ENCODE results near the gene ME3. TPM values are rescaled to one million over a fixed set of nuclear protein-coding genes. Genes with fewer than 3 reads are reported as not detected.

The ME3 gene
- total RNA-seq, 1 experiment from 2014 or later, result 0.30 TPM

DNA sequence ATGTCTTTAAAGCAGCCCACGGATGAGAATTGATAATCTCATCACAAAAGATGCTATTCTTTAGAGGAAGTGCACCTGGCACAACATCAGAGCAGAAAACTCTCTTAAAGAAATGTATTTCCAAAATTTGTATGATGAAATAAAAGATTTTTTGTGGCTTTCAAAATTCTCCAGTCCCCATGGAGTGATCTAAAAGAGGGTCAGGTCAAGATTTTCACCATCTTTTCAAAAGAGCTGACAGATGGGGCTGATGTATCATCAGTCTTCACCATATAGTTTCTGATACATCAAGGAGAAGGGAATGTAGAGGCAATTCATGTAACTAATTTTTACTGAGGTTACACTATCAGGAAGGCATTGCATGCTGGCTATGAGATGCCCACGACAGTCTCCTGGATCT is 11.7 kb downstream of the ME3 start:
- no peaks in the 10 kb centered on the region for H3K9me3 ChIP-seq (ENCODE audit: control insufficient read depth in 1 of 2, insufficient read depth in 1 of 2, low read depth in 1 of 2, low read length in 2 of 2)
- H3K9ac ChIP-seq (ENCODE audit: low read length), result no peak overlapping the region
- no peak overlapping the region for H2AFZ ChIP-seq (ENCODE audit: low read depth, low read length, poor library complexity, severe bottlenecking)
- no peaks in the 10 kb centered on the region for H3K79me2 ChIP-seq (ENCODE audit: insufficient read depth, low read length)
- intact Hi-C loops (cut with micrococcal nuclease), result no loop called here
- no peaks in the 10 kb centered on the region for H3K27me3 ChIP-seq (ENCODE audit: insufficient read depth, low read length)
- no peaks in the 10 kb centered on the region for H3K4me1 ChIP-seq (ENCODE audit: control insufficient read depth in 1 of 2, insufficient read depth in 2 of 2, low read length in 2 of 2)
- ChIA-PET RAD21 (ENCODE audit: low non-redundant PET in 1 of 2, low total read pairs in 2 of 2, uncharacterized antibody in 2 of 2, unreplicated experiment in 2 of 2) (no interaction called here), CTCF (no interaction called here), POLR2A (no interaction called here)
- H3K4me2 ChIP-seq (ENCODE audit: low read length), result no peak overlapping the region
- no peak for DNase-seq (ENCODE audit: low read depth, low spot score)
- H4K20me1 ChIP-seq (ENCODE audit: insufficient read depth), result no peaks in the 10 kb centered on the region
- no peak overlapping the region for H3K4me3 ChIP-seq (replicated peaks in 1 of 2; ENCODE audit: low read depth in 1 of 2, low read length in 2 of 2)
- no peak for ATAC-seq
- H3K36me3 ChIP-seq (ENCODE audit: control insufficient read depth in 1 of 2, insufficient read depth in 2 of 2, low read length in 2 of 2), result no peaks in the 10 kb centered on the region
- 0 out of 2 replicates have a peak, but pooled peaks cover 5% of the 10 kb centered on the region for H3K9me2 ChIP-seq (ENCODE audit: insufficient read depth)
- TF ChIP-seq SRF (IDR thresholded peaks at IDR 0.05; ENCODE audit: low read depth), result no peak
- TF ChIP-seq, protein P1, sequence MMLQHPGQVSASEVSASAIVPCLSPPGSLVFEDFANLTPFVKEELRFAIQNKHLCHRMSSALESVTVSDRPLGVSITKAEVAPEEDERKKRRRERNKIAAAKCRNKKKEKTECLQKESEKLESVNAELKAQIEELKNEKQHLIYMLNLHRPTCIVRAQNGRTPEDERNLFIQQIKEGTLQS (IDR thresholded peaks at IDR 0.05), result no peak
- TF ChIP-seq ELF1 (IDR thresholded peaks at IDR 0.05; ENCODE audit: borderline replicate concordance, low read depth), result no peak
- no peak for TF ChIP-seq JUND (IDR thresholded peaks at IDR 0.05)
- TF ChIP-seq TCF7L2 (IDR thresholded peaks at IDR 0.05; ENCODE audit: borderline replicate concordance, extremely low read depth, insufficient read depth, insufficient read length), result no peak
- no peak for TF ChIP-seq EGR1 (IDR thresholded peaks at IDR 0.05; ENCODE audit: low read depth)
- TF ChIP-seq, protein P2, sequence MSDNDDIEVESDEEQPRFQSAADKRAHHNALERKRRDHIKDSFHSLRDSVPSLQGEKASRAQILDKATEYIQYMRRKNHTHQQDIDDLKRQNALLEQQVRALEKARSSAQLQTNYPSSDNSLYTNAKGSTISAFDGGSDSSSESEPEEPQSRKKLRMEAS (IDR thresholded peaks at IDR 0.05), result no peak
- no peak for TF ChIP-seq CBX3 (IDR thresholded peaks at IDR 0.05; ENCODE audit: low read depth)
- no peak for TF ChIP-seq EZH2 (IDR thresholded peaks at IDR 0.05)
- H3K27ac ChIP-seq (ENCODE audit: low read depth, low read length), result no peak overlapping the region
- no TSS peak for BruUV-seq (replicated peaks)

DNA sequence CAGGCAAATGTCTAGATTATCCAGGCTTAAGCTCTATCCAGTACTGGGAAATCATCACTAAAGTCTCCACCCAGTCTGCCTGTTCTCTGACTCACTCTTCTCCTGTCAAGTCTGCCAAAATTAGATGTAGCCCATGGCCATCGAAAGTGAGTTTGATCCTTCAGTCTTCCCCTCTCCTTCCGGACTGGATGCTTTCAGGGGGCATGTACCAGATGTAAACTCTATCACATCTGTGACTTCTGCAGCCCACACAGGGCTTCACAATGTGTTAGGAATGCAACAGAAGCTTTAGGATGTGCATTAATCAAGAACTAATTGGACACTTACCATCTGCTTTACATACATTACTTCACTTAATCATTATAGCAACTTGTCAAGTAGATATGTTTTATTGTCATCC is 12.3 kb downstream of the ME3 start:
- DNase-seq (ENCODE audit: low read depth, low spot score), result no peak
- no peaks in the 10 kb centered on the region for H4K20me1 ChIP-seq (ENCODE audit: insufficient read depth)

More for the DNA sequence above, 12.3 kb downstream of the ME3 start:
- Histone ChIP-seq H3K9me3 (ENCODE audit: control insufficient read depth in 1 of 2, insufficient read depth in 1 of 2, low read depth in 1 of 2, low read length in 2 of 2) (no peaks in the 10 kb centered on the region), H3K36me3 (ENCODE audit: control insufficient read depth in 1 of 2, insufficient read depth in 2 of 2, low read length in 2 of 2) (no peaks in the 10 kb centered on the region), H3K9ac (ENCODE audit: low read length) (no peak overlapping the region), H3K27me3 (ENCODE audit: insufficient read depth, low read length) (no peaks in the 10 kb centered on the region), H3K4me2 (ENCODE audit: low read length) (no peak overlapping the region), H3K27ac (ENCODE audit: low read depth, low read length) (no peak overlapping the region), H3K79me2 (ENCODE audit: insufficient read depth, low read length) (no peaks in the 10 kb centered on the region), H3K4me1 (ENCODE audit: control insufficient read depth in 1 of 2, insufficient read depth in 2 of 2, low read length in 2 of 2) (no peaks in the 10 kb centered on the region), H3K9me2 (ENCODE audit: insufficient read depth) (0 out of 2 replicates have a peak, but pooled peaks cover 5% of the 10 kb centered on the region), H3K4me3 (replicated peaks in 1 of 2; ENCODE audit: low read depth in 1 of 2, low read length in 2 of 2) (no peak overlapping the region), H2AFZ (ENCODE audit: low read depth, low read length, poor library complexity, severe bottlenecking) (no peak overlapping the region)
- ChIA-PET CTCF (no interaction called here), POLR2A (no interaction called here), RAD21 (ENCODE audit: low non-redundant PET in 1 of 2, low total read pairs in 2 of 2, uncharacterized antibody in 2 of 2, unreplicated experiment in 2 of 2) (no interaction called here)
- TF ChIP-seq POLR2A (IDR thresholded peaks at IDR 0.05; ENCODE audit: borderline replicate concordance, extremely low read depth, insufficient read depth, insufficient read length) (no peak), TCF7L2 (IDR thresholded peaks at IDR 0.05; ENCODE audit: borderline replicate concordance, extremely low read depth, insufficient read depth, insufficient read length) (no peak), EZH2 (IDR thresholded peaks at IDR 0.05) (no peak), FOSL1 (IDR thresholded peaks at IDR 0.05; ENCODE audit: low read depth) (no peak), EGR1 (IDR thresholded peaks at IDR 0.05; ENCODE audit: low read depth) (no peak), SIN3A (IDR thresholded peaks at IDR 0.05; ENCODE audit: low read depth) (no peak), YY1 (IDR thresholded peaks at IDR 0.05; ENCODE audit: extremely low read depth, insufficient replicate concordance, low read depth, low read length) (no peak), SP1 (IDR thresholded peaks at IDR 0.05; ENCODE audit: low read depth) (no peak), EZH2phosphoT487 (IDR thresholded peaks at IDR 0.05; ENCODE audit: borderline replicate concordance) (no peak), RAD21 (IDR thresholded peaks at IDR 0.05; ENCODE audit: low read depth) (no peak)
- TF ChIP-seq, protein P2 (IDR thresholded peaks at IDR 0.05), result no peak
- TF ChIP-seq, protein P3, sequence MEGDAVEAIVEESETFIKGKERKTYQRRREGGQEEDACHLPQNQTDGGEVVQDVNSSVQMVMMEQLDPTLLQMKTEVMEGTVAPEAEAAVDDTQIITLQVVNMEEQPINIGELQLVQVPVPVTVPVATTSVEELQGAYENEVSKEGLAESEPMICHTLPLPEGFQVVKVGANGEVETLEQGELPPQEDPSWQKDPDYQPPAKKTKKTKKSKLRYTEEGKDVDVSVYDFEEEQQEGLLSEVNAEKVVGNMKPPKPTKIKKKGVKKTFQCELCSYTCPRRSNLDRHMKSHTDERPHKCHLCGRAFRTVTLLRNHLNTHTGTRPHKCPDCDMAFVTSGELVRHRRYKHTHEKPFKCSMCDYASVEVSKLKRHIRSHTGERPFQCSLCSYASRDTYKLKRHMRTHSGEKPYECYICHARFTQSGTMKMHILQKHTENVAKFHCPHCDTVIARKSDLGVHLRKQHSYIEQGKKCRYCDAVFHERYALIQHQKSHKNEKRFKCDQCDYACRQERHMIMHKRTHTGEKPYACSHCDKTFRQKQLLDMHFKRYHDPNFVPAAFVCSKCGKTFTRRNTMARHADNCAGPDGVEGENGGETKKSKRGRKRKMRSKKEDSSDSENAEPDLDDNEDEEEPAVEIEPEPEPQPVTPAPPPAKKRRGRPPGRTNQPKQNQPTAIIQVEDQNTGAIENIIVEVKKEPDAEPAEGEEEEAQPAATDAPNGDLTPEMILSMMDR (IDR thresholded peaks at IDR 0.05 in 2 of 3, conservative IDR thresholded peaks at IDR 0.05 in 1 of 3; ENCODE audit: borderline replicate concordance in 1 of 3, insufficient read depth in 1 of 3, low read depth in 2 of 3, low read length in 2 of 3), result no peak
- intact Hi-C loops (cut with micrococcal nuclease), result no loop called here
- ATAC-seq, result no peak
- no TSS peak for BruUV-seq (replicated peaks)

Data from HCT116 (cell line).